HG03442 (cell line): ENCODE results near the gene DENND2A.
"Not testable (repeated sequence)": the region's sequence is repeated elsewhere in the genome, so short reads cannot be mapped to it uniquely, and the experiment has no call there.

Experiments used
- ATAC-seq: cut with Tn5 transposase; IDR thresholded peaks from one replicate; pipeline ENCODE4 v1.9.1; 2021; ENCODE audit warnings: mild to moderate bottlenecking, moderate library complexity; ENCODE audit not compliant: unreplicated experiment

The DENND2A gene

GRCh38 chr7:140594131-140594691 lies 46.4 kb downstream of the DENND2A start:
- ATAC-seq: no peak

GRCh38 chr7:140593672-140593982 lies 47.0 kb downstream of the DENND2A start:
- no peak for ATAC-seq

GRCh38 chr7:140592964-140593671 lies 47.5 kb downstream of the DENND2A start:
- ATAC-seq: no peak

GRCh38 chr7:140591180-140591902 lies 49.3 kb downstream of the DENND2A start:
- ATAC-seq: no peak

- ATAC-seq: no peak
These were observed 53.4 kb downstream of the DENND2A start for GRCh38 chr7:140587243-140587642.

- no peak for ATAC-seq
These were observed 54.1 kb downstream of the DENND2A start for GRCh38 chr7:140586516-140586915.

GRCh38 chr7:140585333-140585732 lies 55.3 kb downstream of the DENND2A start:
- ATAC-seq: no peak

- ATAC-seq: no peak
These were observed 56.3 kb downstream of the DENND2A start for GRCh38 chr7:140584195-140584851.

GRCh38 chr7:140581411-140581810 lies 59.2 kb downstream of the DENND2A start:
- ATAC-seq: no peak

- ATAC-seq: no peak
These were observed 63.0 kb downstream of the DENND2A start for GRCh38 chr7:140577651-140578050.

GRCh38 chr7:140576589-140576988 lies 64.0 kb downstream of the DENND2A start:
- no peak for ATAC-seq

- ATAC-seq: no peak
These were observed 69.0 kb downstream of the DENND2A start for GRCh38 chr7:140571538-140572122.

- no peak for ATAC-seq
These were observed 70.5 kb downstream of the DENND2A start for GRCh38 chr7:140570120-140570519.

- no peak for ATAC-seq
These were observed 72.4 kb downstream of the DENND2A start for GRCh38 chr7:140568021-140568813.

GRCh38 chr7:140566186-140566585 lies 74.4 kb downstream of the DENND2A start:
- not testable (repeated sequence) for ATAC-seq

- not testable (repeated sequence) for ATAC-seq
These were observed 74.9 kb downstream of the DENND2A start for GRCh38 chr7:140565761-140566160.

GRCh38 chr7:140564643-140565042 lies 76.0 kb downstream of the DENND2A start:
- no peak for ATAC-seq

GRCh38 chr7:140562926-140563481 lies 77.6 kb downstream of the DENND2A start:
- ATAC-seq: no peak

- no peak for ATAC-seq
These were observed 81.2 kb downstream of the DENND2A start for GRCh38 chr7:140559410-140559809.

- no peak for ATAC-seq
These were observed 82.6 kb downstream of the DENND2A start for GRCh38 chr7:140557809-140558518.
